BLaER1 (cell line): ENCODE data around the gene MCM6.

Experiments
- H3K27ac ChIP-seq: shearing (Covaris generic); formaldehyde crosslinking; 2 replicates; pipeline ENCODE4 v1.8.1; 2022
- H3K27me3 ChIP-seq: shearing (Covaris generic); formaldehyde crosslinking; 2 replicates; pipeline ENCODE4 v1.8.1; 2022
- H3K36me3 ChIP-seq: shearing (Covaris generic); formaldehyde crosslinking; 2 replicates; pipeline ENCODE4 v1.8.1; 2022
- H3K4me1 ChIP-seq: shearing (Covaris generic); formaldehyde crosslinking; 2 replicates; pipeline ENCODE4 v1.8.1; 2022
- H3K4me2 ChIP-seq: shearing (Covaris generic); formaldehyde crosslinking; 2 replicates; pipeline ENCODE4 v1.8.1; 2022
- H3K4me3 ChIP-seq: shearing (Covaris generic); formaldehyde crosslinking; 2 replicates; pipeline ENCODE4 v1.8.1; 2022
- H3K9ac ChIP-seq: shearing (Covaris generic); formaldehyde crosslinking; 2 replicates; pipeline ENCODE4 v1.8.1; 2022
- H3K9me3 ChIP-seq: shearing (Covaris generic); formaldehyde crosslinking; 2 replicates; pipeline ENCODE4 v1.8.1; 2022
- H4K20me1 ChIP-seq: shearing (Covaris generic); formaldehyde crosslinking; 2 replicates; pipeline ENCODE4 v1.8.1; 2022
- Cebpa-rat ChIP-seq: shearing (Covaris generic); IDR thresholded peaks from 2 replicates; pipeline ENCODE4 v1.8.1; 2022

MCM6 gene

GRCh38 chr2:135874777-135875365 is 1.4 kb downstream of the MCM6 start:
- H3K4me2 ChIP-seq, result peak overlapping the region; percentile 85
- no peaks in the 10 kb centered on the region for H3K27me3 ChIP-seq
- H3K9ac ChIP-seq, result peak overlapping the region; percentile 87
- TF ChIP-seq Cebpa-rat, result no peak
- no peak overlapping the region; the same call in 1 of the 2 replicates for H3K27ac ChIP-seq
- H4K20me1 ChIP-seq, result peaks cover 46% of the 10 kb centered on the region
- H3K4me3 ChIP-seq, result peak overlapping the region; percentile 74
- H3K36me3 ChIP-seq, result peaks cover 42% of the 10 kb centered on the region
- H3K4me1 ChIP-seq, result peaks cover 33% of the 10 kb centered on the region
- H3K9me3 ChIP-seq, result no peaks in the 10 kb centered on the region

GRCh38 chr2:135870571-135870970 is 5.7 kb downstream of the MCM6 start:
- Histone ChIP-seq H3K27ac (no peak overlapping the region), H3K36me3 (peaks cover 82% of the 10 kb centered on the region), H3K4me2 (no peak overlapping the region)

GRCh38 chr2:135863233-135863632 is 13.0 kb downstream of the MCM6 start:
- H3K4me3 ChIP-seq, result no peak overlapping the region
- no peak overlapping the region for H3K9ac ChIP-seq
- no peak overlapping the region for H3K27ac ChIP-seq
- H3K9me3 ChIP-seq, result no peaks in the 10 kb centered on the region
- no peak for TF ChIP-seq Cebpa-rat
- no peaks in the 10 kb centered on the region for H3K27me3 ChIP-seq
- H4K20me1 ChIP-seq, result peaks cover 43% of the 10 kb centered on the region; the same call in 1 of the 2 replicates
- no peaks in the 10 kb centered on the region for H3K4me1 ChIP-seq
- no peak overlapping the region for H3K4me2 ChIP-seq
- peaks cover 94% of the 10 kb centered on the region for H3K36me3 ChIP-seq

More at GRCh38 chr2:135870571-135870970, 5.7 kb downstream of the MCM6 start:
- Histone ChIP-seq H4K20me1 (peaks cover 68% of the 10 kb centered on the region), H3K4me3 (no peak overlapping the region), H3K4me1 (peaks cover 24% of the 10 kb centered on the region), H3K27me3 (no peaks in the 10 kb centered on the region), H3K9me3 (no peaks in the 10 kb centered on the region), H3K9ac (no peak overlapping the region)
- no peak for TF ChIP-seq Cebpa-rat

- Histone ChIP-seq H3K4me1 (no peaks in the 10 kb centered on the region), H3K9ac (no peak overlapping the region), H3K4me2 (no peak overlapping the region), H4K20me1 (peaks cover 41% of the 10 kb centered on the region; the same call in 1 of the 2 replicates), H3K9me3 (no peaks in the 10 kb centered on the region), H3K4me3 (no peak overlapping the region), H3K27ac (no peak overlapping the region), H3K36me3 (peaks cover 95% of the 10 kb centered on the region), H3K27me3 (no peaks in the 10 kb centered on the region)
- no peak for TF ChIP-seq Cebpa-rat
Observed at GRCh38 chr2:135862718-135863117, 13.5 kb downstream of the MCM6 start.

- Histone ChIP-seq H3K36me3 (peaks cover 94% of the 10 kb centered on the region), H4K20me1 (no peaks in the 10 kb centered on the region), H3K4me1 (no peaks in the 10 kb centered on the region), H3K9ac (no peak overlapping the region), H3K4me2 (no peak overlapping the region), H3K4me3 (no peak overlapping the region), H3K27ac (no peak overlapping the region), H3K27me3 (no peaks in the 10 kb centered on the region), H3K9me3 (no peaks in the 10 kb centered on the region)
- no peak for TF ChIP-seq Cebpa-rat
Observed at GRCh38 chr2:135853401-135853800, 22.8 kb downstream of the MCM6 start.

- H3K27me3 ChIP-seq, result no peaks in the 10 kb centered on the region
- no peak for TF ChIP-seq Cebpa-rat
- no peak overlapping the region for H3K4me2 ChIP-seq
- no peak overlapping the region for H3K4me3 ChIP-seq
- H3K9ac ChIP-seq, result no peak overlapping the region
- H3K27ac ChIP-seq, result no peak overlapping the region
- H3K9me3 ChIP-seq, result no peaks in the 10 kb centered on the region
- no peaks in the 10 kb centered on the region for H3K4me1 ChIP-seq
- H3K36me3 ChIP-seq, result peaks cover 94% of the 10 kb centered on the region
- no peaks in the 10 kb centered on the region for H4K20me1 ChIP-seq
Observed at GRCh38 chr2:135851858-135852257, 24.4 kb downstream of the MCM6 start.

GRCh38 chr2:135850892-135851668 is 25.2 kb downstream of the MCM6 start:
- Histone ChIP-seq H4K20me1 (no peaks in the 10 kb centered on the region), H3K36me3 (peaks cover 94% of the 10 kb centered on the region), H3K4me3 (no peak overlapping the region), H3K4me2 (no peak overlapping the region), H3K27ac (no peak overlapping the region), H3K9ac (no peak overlapping the region), H3K9me3 (no peaks in the 10 kb centered on the region), H3K27me3 (no peaks in the 10 kb centered on the region), H3K4me1 (no peaks in the 10 kb centered on the region)
- no peak for TF ChIP-seq Cebpa-rat

- no peaks in the 10 kb centered on the region for H3K4me1 ChIP-seq
- H3K27me3 ChIP-seq, result no peaks in the 10 kb centered on the region
- H3K4me2 ChIP-seq, result no peak overlapping the region
- H3K4me3 ChIP-seq, result no peak overlapping the region
- no peaks in the 10 kb centered on the region for H3K9me3 ChIP-seq
- H4K20me1 ChIP-seq, result no peaks in the 10 kb centered on the region
- no peak overlapping the region for H3K9ac ChIP-seq
- TF ChIP-seq Cebpa-rat, result no peak
- peaks cover 96% of the 10 kb centered on the region for H3K36me3 ChIP-seq
- no peak overlapping the region for H3K27ac ChIP-seq
Observed at GRCh38 chr2:135849087-135849486, 27.2 kb downstream of the MCM6 start.

- no peak overlapping the region for H3K4me3 ChIP-seq
- no peak overlapping the region for H3K4me2 ChIP-seq
- 0 out of 2 replicates have a peak, but pooled peaks cover under 1% of the 10 kb centered on the region for H3K4me1 ChIP-seq
- H3K9me3 ChIP-seq, result no peaks in the 10 kb centered on the region
- H3K27ac ChIP-seq, result no peak overlapping the region
- H3K27me3 ChIP-seq, result no peaks in the 10 kb centered on the region
- H3K36me3 ChIP-seq, result peaks cover 96% of the 10 kb centered on the region
- H3K9ac ChIP-seq, result no peak overlapping the region
- no peaks in the 10 kb centered on the region for H4K20me1 ChIP-seq
- no peak for TF ChIP-seq Cebpa-rat
Observed at GRCh38 chr2:135845997-135846396, 30.2 kb downstream of the MCM6 start.

GRCh38 chr2:135845257-135845656 is 31.0 kb downstream of the MCM6 start:
- no peak for TF ChIP-seq Cebpa-rat
- H3K9ac ChIP-seq, result no peak overlapping the region
- H4K20me1 ChIP-seq, result no peaks in the 10 kb centered on the region
- H3K9me3 ChIP-seq, result no peaks in the 10 kb centered on the region
- H3K27ac ChIP-seq, result no peak overlapping the region
- H3K4me2 ChIP-seq, result no peak overlapping the region
- no peak overlapping the region for H3K4me3 ChIP-seq
- peaks cover 96% of the 10 kb centered on the region for H3K36me3 ChIP-seq
- no peaks in the 10 kb centered on the region for H3K27me3 ChIP-seq
- H3K4me1 ChIP-seq, result peaks cover 7% of the 10 kb centered on the region; the same call in 1 of the 2 replicates
